Osteoblast (primary cell): ENCODE results near the gene NPPA. TPM values are rescaled to one million over a fixed set of nuclear protein-coding genes. Genes with fewer than 3 reads are reported as not detected.
A peak's percentile ranks its signal among the peaks of the same experiment; 100 is the strongest.

Experiments used
- DNase-seq: peaks from one replicate; pipeline ENCODE4 v3.0.0; 2011; ENCODE audit warnings: low spot score, mixed read lengths; ENCODE audit not compliant: insufficient read length; ENCODE audit errors: missing footprints
- H2AFZ ChIP-seq: 2 replicates; pipeline ENCODE4 v1.6.0; 2011; ENCODE audit warnings: mild to moderate bottlenecking, low read length
- H3K27ac ChIP-seq: 2 replicates; pipeline ENCODE4 v1.5.1; 2011; ENCODE audit warnings: mild to moderate bottlenecking, low read depth, low read length, moderate library complexity
- H3K27me3 ChIP-seq: 2 replicates; pipeline ENCODE4 v1.6.0; 2012; ENCODE audit warnings: mild to moderate bottlenecking, control low read depth, inconsistent platforms, low read length, moderate library complexity; ENCODE audit not compliant: insufficient read depth
- H3K36me3 ChIP-seq: 2 replicates; pipeline ENCODE4 v1.5.1; 2011; ENCODE audit warnings: mild to moderate bottlenecking, low read length, control low read depth, moderate library complexity; ENCODE audit not compliant: insufficient read depth
- H3K4me1 ChIP-seq: 2 replicates; pipeline ENCODE4 v1.5.1; 2011; ENCODE audit warnings: mild to moderate bottlenecking, low read length, control low read depth, moderate library complexity; ENCODE audit not compliant: insufficient read depth
- H3K4me2 ChIP-seq: 2 replicates; pipeline ENCODE4 v1.6.0; 2011; ENCODE audit warnings: mild to moderate bottlenecking, low read length; ENCODE audit not compliant: insufficient read depth
- H3K4me3 ChIP-seq: fragments of 200-600 bp; sonication (generic); 3 replicates; pipeline ENCODE4 v1.5.1; 2012; ENCODE audit warnings: mild to moderate bottlenecking, low read length, inconsistent platforms; ENCODE audit not compliant: insufficient read depth
- H3K79me2 ChIP-seq: 2 replicates; pipeline ENCODE4 v1.6.0; 2012; ENCODE audit warnings: mild to moderate bottlenecking, low read length, control low read depth, inconsistent platforms; ENCODE audit not compliant: insufficient read depth
- H3K9me3 ChIP-seq: 2 replicates; pipeline ENCODE4 v1.5.1; 2011; ENCODE audit warnings: low read depth, low read length, control low read depth
- H4K20me1 ChIP-seq: 2 replicates; pipeline ENCODE4 v1.6.0; 2012; ENCODE audit warnings: mild to moderate bottlenecking, low read length, control low read depth; ENCODE audit not compliant: insufficient read depth
- total RNA-seq: library from RNA; depleted of rRNA; stranded (reverse); fragments of >200 nt; gene quantifications from 2 replicates; pipeline ENCODE4 v1.2.3, GENCODE V29; 2012
- TF ChIP-seq, protein P1 (sequence below): IDR thresholded peaks from 2 replicates; pipeline ENCODE4 v1.5.1; 2011; ENCODE audit warnings: mild to moderate bottlenecking, low read depth, low read length, moderate library complexity; ENCODE audit errors: extremely low read depth

The NPPA gene
- total RNA-seq, 1 donor: not detected

DNA sequence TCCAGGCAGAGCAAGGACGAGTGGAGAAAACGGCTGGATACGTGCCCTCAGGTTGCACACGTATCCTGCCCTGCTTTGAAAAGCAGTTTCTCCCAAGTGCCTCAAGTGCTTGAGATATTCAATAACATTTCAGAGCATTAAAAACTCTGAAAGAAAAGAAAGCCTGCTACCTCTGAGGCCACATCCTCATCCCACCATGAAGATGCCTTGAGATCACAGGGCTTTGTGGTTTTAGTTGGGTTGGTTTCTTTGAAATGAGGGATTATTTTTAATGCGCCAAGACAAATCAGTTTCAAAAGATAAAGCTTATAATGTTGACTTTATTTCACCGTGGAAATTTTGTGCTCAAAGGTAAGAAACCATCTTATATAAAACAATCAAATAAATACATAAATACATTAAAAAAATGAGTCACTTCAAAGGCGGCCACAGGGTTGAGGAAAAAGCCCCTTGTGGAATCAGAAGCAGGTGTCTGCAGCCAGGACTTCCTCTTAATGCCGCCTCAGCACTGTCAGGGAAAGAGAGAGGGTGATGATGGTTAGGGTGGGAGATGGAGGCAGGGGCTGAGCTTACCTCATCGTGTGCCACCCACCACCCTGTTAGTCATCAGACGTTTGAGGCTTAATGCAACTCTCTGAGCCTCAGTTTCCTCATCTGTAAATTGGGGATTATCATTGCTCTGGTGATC is 9.7 kb upstream of the NPPA start:
- TF ChIP-seq, protein P1, sequence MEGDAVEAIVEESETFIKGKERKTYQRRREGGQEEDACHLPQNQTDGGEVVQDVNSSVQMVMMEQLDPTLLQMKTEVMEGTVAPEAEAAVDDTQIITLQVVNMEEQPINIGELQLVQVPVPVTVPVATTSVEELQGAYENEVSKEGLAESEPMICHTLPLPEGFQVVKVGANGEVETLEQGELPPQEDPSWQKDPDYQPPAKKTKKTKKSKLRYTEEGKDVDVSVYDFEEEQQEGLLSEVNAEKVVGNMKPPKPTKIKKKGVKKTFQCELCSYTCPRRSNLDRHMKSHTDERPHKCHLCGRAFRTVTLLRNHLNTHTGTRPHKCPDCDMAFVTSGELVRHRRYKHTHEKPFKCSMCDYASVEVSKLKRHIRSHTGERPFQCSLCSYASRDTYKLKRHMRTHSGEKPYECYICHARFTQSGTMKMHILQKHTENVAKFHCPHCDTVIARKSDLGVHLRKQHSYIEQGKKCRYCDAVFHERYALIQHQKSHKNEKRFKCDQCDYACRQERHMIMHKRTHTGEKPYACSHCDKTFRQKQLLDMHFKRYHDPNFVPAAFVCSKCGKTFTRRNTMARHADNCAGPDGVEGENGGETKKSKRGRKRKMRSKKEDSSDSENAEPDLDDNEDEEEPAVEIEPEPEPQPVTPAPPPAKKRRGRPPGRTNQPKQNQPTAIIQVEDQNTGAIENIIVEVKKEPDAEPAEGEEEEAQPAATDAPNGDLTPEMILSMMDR: no peak
- Histone ChIP-seq H4K20me1 (peaks cover 2% of the 10 kb centered on the region), H3K27me3 (peaks cover 37% of the 10 kb centered on the region)

DNA sequence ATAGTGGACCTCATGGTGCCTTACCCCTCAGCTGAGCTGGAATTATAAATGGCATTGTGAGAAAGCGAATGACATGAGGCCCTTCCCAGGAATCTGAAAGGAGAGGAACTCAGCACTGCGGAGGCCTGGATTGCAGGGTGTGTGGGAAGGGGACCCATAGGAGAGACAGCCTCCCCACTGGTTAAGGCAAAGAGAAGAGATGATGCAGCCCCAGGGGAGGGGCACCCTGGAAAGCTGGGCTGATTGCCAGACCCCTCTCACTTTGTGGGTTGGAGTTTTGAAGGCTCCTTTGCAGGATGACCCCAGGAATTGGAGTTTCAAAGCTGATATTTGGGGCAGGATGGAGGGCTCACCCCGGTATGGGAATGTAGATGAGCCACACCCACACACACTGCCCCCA is 9.1 kb upstream of the NPPA start:
- Histone ChIP-seq H3K36me3 (no peaks in the 10 kb centered on the region), H3K27ac (no peak overlapping the region), H3K4me3 (no peak overlapping the region), H4K20me1 (peaks cover 2% of the 10 kb centered on the region), H3K9me3 (no peaks in the 10 kb centered on the region), H3K27me3 (peaks cover 37% of the 10 kb centered on the region), H2AFZ (no peak overlapping the region), H3K4me1 (no peaks in the 10 kb centered on the region), H3K4me2 (no peak overlapping the region), H3K79me2 (no peaks in the 10 kb centered on the region)
- TF ChIP-seq, protein P1: no peak
- DNase-seq: no peak

More for the DNA sequence above, 9.7 kb upstream of the NPPA start:
- Histone ChIP-seq H3K4me1 (no peaks in the 10 kb centered on the region), H3K4me2 (no peak overlapping the region), H3K4me3 (no peak overlapping the region), H3K9me3 (no peaks in the 10 kb centered on the region), H3K79me2 (no peaks in the 10 kb centered on the region), H3K27ac (no peak overlapping the region), H3K36me3 (no peaks in the 10 kb centered on the region), H2AFZ (no peak overlapping the region)
- peak; percentile 49 for DNase-seq

DNA sequence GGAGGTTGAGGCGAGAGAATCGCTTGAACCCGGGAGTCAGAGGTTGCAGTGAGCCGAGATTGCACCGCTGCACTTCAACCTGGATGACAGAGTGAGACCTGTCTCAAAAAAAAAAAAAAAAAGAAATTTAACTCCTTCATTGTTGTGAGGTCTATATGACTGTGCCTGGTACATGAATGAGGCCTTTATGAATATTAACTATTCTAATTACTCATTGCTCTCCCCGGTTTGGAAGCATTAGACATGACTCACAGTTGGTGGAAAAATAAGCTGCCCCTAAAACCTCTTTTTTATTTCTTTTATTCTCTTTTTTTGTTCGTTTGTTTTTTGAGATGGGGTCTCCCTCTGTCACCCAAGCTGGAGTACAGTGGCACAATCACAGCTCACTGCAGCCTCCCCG is 7.8 kb upstream of the NPPA start:
- H4K20me1 ChIP-seq: peaks cover 2% of the 10 kb centered on the region
- peaks cover 31% of the 10 kb centered on the region for H3K27me3 ChIP-seq
- no peaks in the 10 kb centered on the region for H3K79me2 ChIP-seq
- TF ChIP-seq, protein P1: no peak
- peak; percentile 52 for DNase-seq
- H3K9me3 ChIP-seq: no peaks in the 10 kb centered on the region
- no peaks in the 10 kb centered on the region for H3K4me1 ChIP-seq
- H3K4me2 ChIP-seq: no peak overlapping the region
- no peak overlapping the region for H2AFZ ChIP-seq
- H3K4me3 ChIP-seq: no peak overlapping the region
- H3K36me3 ChIP-seq: no peaks in the 10 kb centered on the region
- no peak overlapping the region for H3K27ac ChIP-seq

DNA sequence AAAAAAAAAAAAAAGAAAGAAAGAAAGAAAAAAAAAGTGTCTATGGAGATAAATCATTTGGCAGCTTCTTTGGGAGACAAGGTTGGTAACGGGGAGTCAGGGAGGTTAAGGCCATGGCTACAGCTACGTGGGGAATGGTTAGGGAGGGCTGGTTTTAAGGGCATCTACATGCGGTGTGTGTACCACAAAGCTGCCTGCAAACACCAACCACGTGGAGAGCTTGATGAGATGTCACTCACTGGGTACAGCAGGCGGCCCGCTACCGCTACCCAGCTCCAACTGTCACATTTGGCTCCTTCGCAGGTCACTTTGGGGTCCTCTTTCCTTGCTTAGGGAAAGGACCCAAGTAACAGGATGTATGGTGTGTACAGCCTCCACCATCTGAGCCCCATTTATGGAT is 6.9 kb upstream of the NPPA start:
- H2AFZ ChIP-seq: no peak overlapping the region
- TF ChIP-seq, protein P1: no peak
- no peak overlapping the region for H3K4me3 ChIP-seq
- no peaks in the 10 kb centered on the region for H3K79me2 ChIP-seq
- peak; percentile 29 for DNase-seq
- peaks cover 28% of the 10 kb centered on the region for H3K27me3 ChIP-seq
- no peak overlapping the region for H3K27ac ChIP-seq
- peaks cover 2% of the 10 kb centered on the region for H4K20me1 ChIP-seq
- H3K36me3 ChIP-seq: no peaks in the 10 kb centered on the region
- no peaks in the 10 kb centered on the region for H3K4me1 ChIP-seq
- no peaks in the 10 kb centered on the region for H3K9me3 ChIP-seq
- H3K4me2 ChIP-seq: no peak overlapping the region
